Motor neuron (in vitro differentiated cells): Measurements from ENCODE around the gene MEX3D. TPM values are rescaled to one million over a fixed set of nuclear protein-coding genes. Genes with fewer than 3 reads are reported as not detected.
A peak's percentile ranks its signal among the peaks of the same experiment; 100 is the strongest.
"Not testable (repeated sequence)": the region's sequence is repeated elsewhere in the genome, so short reads cannot be mapped to it uniquely, and the experiment has no call there.

Experiments used
- ATAC-seq, 8 experiments: fragments of 200-7000 bp; cut with Tn5 transposase; replicated peaks in 6 of 8; 2 replicates each; pipeline ENCODE4 v1.8.0; 2021; ENCODE audit warnings: mild to moderate bottlenecking in 8 of 8, moderate library complexity in 8 of 8
- H3K27ac ChIP-seq, 2 donors: fragments of 250-450 bp; sonication (Bioruptor Pico); 2 replicates each; pipeline ENCODE4 v1.9.0; 2021; ENCODE audit warnings: antibody characterized with exemption in 2 of 2, mild to moderate bottlenecking in 2 of 2, moderate library complexity in 1 of 2
- H3K4me1 ChIP-seq, 2 donors: fragments of 250-450 bp; sonication (Bioruptor Pico); replicated peaks in 1 of 2; 2 replicates each; pipeline ENCODE4 v1.6.1; 2021; ENCODE audit warnings: antibody characterized with exemption in 2 of 2, mild to moderate bottlenecking in 2 of 2, moderate library complexity in 1 of 2
- H3K4me3 ChIP-seq, 5 donors: fragments of 250-450 bp; sonication (Bioruptor Pico); 2 replicates each; pipeline ENCODE4 v1.9.0; 2021; ENCODE audit warnings: antibody characterized with exemption in 5 of 5, mild to moderate bottlenecking in 5 of 5, moderate library complexity in 4 of 5
- WGBS, 10 experiments: fragments of 450-650 bp; shearing (Covaris generic); methylation state at CpG; one replicate each; pipeline ENCODE4 v1.0.0; 2022; 5-methylcytosine and 5-hydroxymethylcytosine counted together
- in situ Hi-C, 9 experiments: fragments of 400-800 bp; cut with MboI; loops; one replicate each; pipeline ENCODE4 v1.15.0; 2021; ENCODE audit warnings: low sequenced_read_pairs in 9 of 9, low pct_unique_long_range_greater_than_20kb in 2 of 9; ENCODE audit not compliant: unreplicated experiment in 9 of 9
- total RNA-seq, 8 experiments: library from RNA; unstranded; fragments of 300-600 nt; gene quantifications; 2 replicates each; pipeline versions ENCODE4 v1.2.3 to v1.2.4, GENCODE V29; 2022

MEX3D gene
- total RNA-seq, 8 experiments from 2014 or later = 3.2 to 46.9 (median 18.1) TPM

- H3K27ac ChIP-seq = no peak overlapping the region
- no peak overlapping the region for H3K4me3 ChIP-seq
- 39 to 93% (median 71%) methylated on average over 1 to 3 of the region's 33 CpGs; no CpG with 5 or more reads in 6 of the 10 experiments for WGBS, 10 experiments
- no peaks in the 10 kb centered on the region for H3K4me1 ChIP-seq
- ATAC-seq = no peak
- in situ Hi-C loops = loop anchor here in 3 of 9 experiments (25.0 kb wide), 3 partner anchors 236 to 286 kb away; partner anchors contain the start of genes ATP8B3 (in 1 of the 3) and ONECUT3 (in 1 of the 3)
These were observed 41.9 kb downstream of the MEX3D start for GRCh38 chr19:1526066-1526778.

DNA sequence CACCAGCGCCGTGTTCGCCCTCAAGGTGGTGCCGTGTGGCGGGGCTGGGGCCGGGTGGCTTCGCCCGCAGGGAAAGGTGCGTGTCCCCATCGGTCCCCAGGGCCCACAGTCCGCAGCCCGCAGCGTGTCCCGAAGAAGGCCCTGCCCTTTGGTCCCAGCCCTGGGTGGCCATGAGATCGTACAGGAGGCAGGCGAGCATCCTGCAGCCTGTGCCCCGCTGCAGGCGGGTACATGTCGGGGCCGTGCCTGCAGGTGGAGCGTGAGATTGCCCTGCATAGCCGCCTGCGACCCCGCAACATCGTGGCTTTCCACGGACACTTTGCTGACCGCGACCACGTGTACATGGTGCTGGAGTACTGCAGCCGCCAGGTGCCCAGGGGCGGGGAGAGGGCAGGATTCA lies 42.8 kb downstream of the MEX3D start:
- Histone ChIP-seq H3K27ac (no peak overlapping the region), H3K4me1 (no peaks in the 10 kb centered on the region), H3K4me3 (no peak overlapping the region)
- in situ Hi-C loops = loop anchor here in 3 of 9 experiments (25.0 kb wide), 3 partner anchors 237 to 287 kb away; partner anchors contain the start of genes ATP8B3 (in 1 of the 3) and ONECUT3 (in 1 of the 3)
- no peak for ATAC-seq
- WGBS, 10 experiments = 60 to 67% methylated on average over 1 to 14 of the region's 31 CpGs; no CpG with 5 or more reads in 8 of the 10 experiments

DNA sequence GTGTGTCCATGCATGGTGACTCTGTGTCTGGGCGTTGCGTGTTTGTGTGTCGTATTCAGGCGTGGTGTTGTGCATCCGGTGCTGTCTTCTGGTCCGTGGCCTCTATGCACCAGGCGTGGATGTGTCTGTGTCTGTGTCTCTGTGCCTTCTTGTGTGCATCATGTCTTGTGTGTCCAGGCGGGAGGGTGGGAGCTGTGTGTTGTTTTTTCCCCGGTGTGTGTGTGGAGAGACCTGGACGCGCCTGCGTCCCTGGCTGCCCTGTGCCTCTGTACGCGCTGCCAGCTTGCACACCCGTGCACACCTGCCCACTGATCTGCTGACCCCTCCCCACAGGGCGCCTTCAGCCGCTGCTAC lies 43.2 kb downstream of the MEX3D start:
- no peak overlapping the region for H3K27ac ChIP-seq
- in situ Hi-C loops = loop anchor here in 3 of 9 experiments (25.0 kb wide), 3 partner anchors 237 to 287 kb away; partner anchors contain the start of genes ATP8B3 (in 1 of the 3) and ONECUT3 (in 1 of the 3)

DNA sequence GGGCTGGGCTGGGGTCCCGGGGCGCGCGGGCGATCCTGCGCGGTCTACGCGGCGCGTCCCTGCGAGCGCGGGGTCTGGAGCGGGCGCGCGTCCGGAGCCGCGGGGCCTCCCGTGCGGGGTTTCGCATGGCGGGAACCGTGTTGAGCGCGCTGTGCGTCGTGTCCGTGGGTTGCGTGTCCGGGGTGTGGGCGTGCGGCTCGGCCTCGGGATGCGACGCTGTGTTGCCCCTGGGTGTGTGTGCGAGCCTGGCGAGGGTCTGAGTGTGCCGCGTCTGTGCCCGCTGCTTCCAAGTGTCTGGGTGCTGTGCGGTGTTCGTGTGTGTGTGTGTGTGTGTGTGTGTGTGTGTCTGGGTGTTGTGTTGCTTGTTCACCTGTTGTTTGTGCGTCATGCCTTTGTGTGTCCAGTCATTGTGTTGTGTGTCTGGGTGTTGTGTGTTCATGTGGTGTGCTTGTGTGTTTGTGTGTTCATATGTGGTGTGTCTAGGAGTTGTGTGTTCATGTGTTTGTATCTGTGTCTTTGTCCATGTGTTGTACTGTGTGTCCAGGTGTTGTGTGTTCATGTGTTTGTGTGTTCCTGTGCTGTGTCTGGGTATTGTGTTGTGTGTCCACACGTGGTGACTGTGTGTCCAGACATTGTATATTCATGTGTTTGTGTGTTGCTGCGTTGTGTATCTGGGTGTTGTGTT lies 43.7 kb downstream of the MEX3D start:
- ATAC-seq = peak in 5 of 8 experiments; percentile 21 to 36 (median 35)
- Histone ChIP-seq H3K4me1 (no peaks in the 10 kb centered on the region), H3K27ac (no peak overlapping the region), H3K4me3 (peak overlapping the region; percentile 31 to 44 (median 36))
- 0 to 83% (median 43%) methylated on average over 1 to 2 of the region's 49 CpGs; no CpG with 5 or more reads in 1 of the 10 experiments for WGBS, 10 experiments
- in situ Hi-C loops = no loop called here

More for the DNA sequence above, 43.2 kb downstream of the MEX3D start:
- ATAC-seq = no peak
- H3K4me3 ChIP-seq = peak overlapping the region in 1 of 5 donors; percentile 44
- WGBS, 10 experiments = 0 to 80% (median 33%) methylated on average over 1 to 4 of the region's 17 CpGs; no CpG with 5 or more reads in 4 of the 10 experiments
- no peaks in the 10 kb centered on the region for H3K4me1 ChIP-seq

GRCh38 chr19:1523412-1524286 lies 44.5 kb downstream of the MEX3D start, which contains the start of gene PLK5:
Gene PLK5 (plus strand): TSS chr19:1524077. CDS start chr19:1526997, 2,920 bp downstream.
- Histone ChIP-seq H3K4me3 (peak within 1 kb of the TSS; percentile 31 to 44 (median 36)), H3K27ac (no peak within 1 kb of the TSS), H3K4me1 (no peaks in the 10 kb centered on the region)
- WGBS, 10 experiments = 0% methylated on average over 2 of the region's 92 CpGs; no CpG with 5 or more reads in 9 of the 10 experiments
- in situ Hi-C loops = no loop called here
- peak in 6 of 8 experiments; percentile 56 to 75 (median 64) for ATAC-seq

GRCh38 chr19:1522838-1523237 lies 45.3 kb downstream of the MEX3D start:
- Histone ChIP-seq H3K27ac (no peak overlapping the region), H3K4me1 (no peaks in the 10 kb centered on the region), H3K4me3 (no peak overlapping the region)
- in situ Hi-C loops = no loop called here
- no peak for ATAC-seq
- 10 to 70% (median 46%) methylated on average over 1 to 6 of the region's 18 CpGs; no CpG with 5 or more reads in 4 of the 10 experiments for WGBS, 10 experiments

DNA sequence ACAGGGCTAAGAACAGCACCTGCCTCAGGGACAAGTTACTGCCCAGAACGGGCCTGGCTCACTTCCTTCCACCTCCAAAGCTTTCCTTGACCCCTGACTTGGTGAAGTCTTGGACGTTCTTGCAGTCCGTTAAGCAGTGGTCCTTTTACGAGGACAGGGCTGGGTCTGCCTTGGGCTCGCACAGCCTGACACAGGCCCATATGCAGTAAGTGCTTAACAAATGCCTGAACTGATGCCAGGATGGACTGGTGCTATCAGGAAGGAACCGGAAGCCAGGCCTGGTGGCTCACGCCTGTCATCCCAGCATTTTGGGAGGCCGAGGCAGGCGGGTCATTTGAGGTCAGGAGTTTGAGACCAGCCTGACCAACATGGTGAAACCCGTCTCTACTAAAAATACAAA lies 46.1 kb downstream of the MEX3D start:
- WGBS, 10 experiments = 20 to 76% (median 58%) methylated on average over 2 to 7 of the region's 10 CpGs; no CpG with 5 or more reads in 4 of the 10 experiments
- H3K4me1 ChIP-seq = no peaks in the 10 kb centered on the region
- no peak overlapping the region for H3K4me3 ChIP-seq
- H3K27ac ChIP-seq = no peak overlapping the region
- in situ Hi-C loops = no loop called here
- ATAC-seq = peak in 2 of 8 experiments; percentile 26 to 34

- no peaks in the 10 kb centered on the region for H3K4me1 ChIP-seq
- in situ Hi-C loops = no loop called here
- ATAC-seq = peak in 5 of 8 experiments; percentile 15 to 55 (median 19)
- 83 to 100% methylated on average over 2 to 5 of the region's 14 CpGs; no CpG with 5 or more reads in 8 of the 10 experiments for WGBS, 10 experiments
- no peak overlapping the region for H3K4me3 ChIP-seq
- no peak overlapping the region for H3K27ac ChIP-seq
These were observed 46.5 kb downstream of the MEX3D start for GRCh38 chr19:1521636-1522035.

- in situ Hi-C loops = no loop called here
- no peak overlapping the region for H3K4me3 ChIP-seq
- WGBS, 10 experiments = 20 to 70% (median 52%) methylated on average over 1 to 5 of the region's 17 CpGs; no CpG with 5 or more reads in 6 of the 10 experiments
- no peak overlapping the region for H3K27ac ChIP-seq
- no peaks in the 10 kb centered on the region for H3K4me1 ChIP-seq
- no peak for ATAC-seq
These were observed 47.8 kb downstream of the MEX3D start for GRCh38 chr19:1520203-1520780.

GRCh38 chr19:1519802-1520201 lies 48.3 kb downstream of the MEX3D start:
- not testable (repeated sequence) for ATAC-seq, H3K27ac ChIP-seq
- 0 to 100% (median 65%) methylated on average over 1 to 7 of the region's 8 CpGs; no CpG with 5 or more reads in 4 of the 10 experiments for WGBS, 10 experiments

DNA sequence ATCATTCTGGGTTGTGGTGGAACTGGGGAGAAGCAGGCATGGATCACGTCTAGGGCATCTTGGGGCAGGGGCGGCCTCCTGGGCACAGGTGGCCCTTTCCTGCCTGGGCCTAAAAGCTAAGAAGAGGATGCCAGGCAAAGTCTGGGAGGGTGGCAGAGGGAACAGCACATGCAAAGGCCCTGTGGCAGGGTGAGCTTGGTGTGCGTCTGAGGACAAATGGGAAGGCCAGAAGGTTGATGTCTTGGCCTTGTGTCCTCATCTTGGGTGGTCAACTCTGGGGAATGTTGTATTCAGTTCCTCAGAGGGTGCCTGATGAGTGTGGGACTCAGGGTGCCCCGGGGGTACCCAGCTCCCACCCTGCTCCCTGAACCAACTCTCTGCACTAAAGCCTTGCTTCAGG lies 49.7 kb downstream of the MEX3D start:
- in situ Hi-C loops = no loop called here
- no peak overlapping the region for H3K27ac ChIP-seq
- no peak overlapping the region for H3K4me3 ChIP-seq
- no peak for ATAC-seq
- 17 to 100% (median 56%) methylated on average over 1 to 2 of the region's 4 CpGs; no CpG with 5 or more reads in 6 of the 10 experiments for WGBS, 10 experiments
- H3K4me1 ChIP-seq = peaks cover 0 to 2% of the 10 kb centered on the region in 2 donors

More at GRCh38 chr19:1519802-1520201, 48.3 kb downstream of the MEX3D start:
- H3K4me3 ChIP-seq, in situ Hi-C loops, H3K4me1 ChIP-seq: not testable (repeated sequence)

DNA sequence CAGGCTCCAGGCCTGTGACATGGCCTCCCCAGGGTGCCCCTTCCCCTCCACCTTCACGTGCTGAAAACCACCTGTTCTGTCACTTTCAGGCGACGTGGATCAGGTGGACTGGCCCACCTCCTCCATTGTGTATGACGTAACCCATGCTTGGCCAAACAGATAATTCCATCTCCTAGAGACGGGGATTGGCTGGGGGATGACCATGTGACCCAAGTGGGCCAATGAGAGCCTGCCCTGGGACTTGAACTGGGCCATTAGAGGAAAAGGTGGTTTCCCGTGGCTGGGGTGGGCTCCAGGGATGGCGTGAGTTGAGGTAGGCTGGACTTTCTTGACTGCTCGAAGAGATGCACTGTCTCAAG lies 51.8 kb downstream of the MEX3D start:
- ATAC-seq = no peak

More for the DNA sequence above, 51.8 kb downstream of the MEX3D start:
- Histone ChIP-seq H3K27ac (no peak overlapping the region), H3K4me3 (no peak overlapping the region), H3K4me1 (peaks cover 0 to 10% of the 10 kb centered on the region in 2 donors)
- 45 to 81% (median 77%) methylated on average over 1 to 6 of the region's 8 CpGs; no CpG with 5 or more reads in 6 of the 10 experiments for WGBS, 10 experiments
- in situ Hi-C loops = no loop called here
